HG02610 (cell line): ENCODE results near the gene SCGN.

ENCODE experiments used
- ATAC-seq: cut with Tn5 transposase; IDR thresholded peaks from one replicate; pipeline ENCODE4 v1.9.1; 2021; ENCODE audit warnings: mild to moderate bottlenecking, moderate library complexity; ENCODE audit not compliant: unreplicated experiment

The SCGN gene

DNA sequence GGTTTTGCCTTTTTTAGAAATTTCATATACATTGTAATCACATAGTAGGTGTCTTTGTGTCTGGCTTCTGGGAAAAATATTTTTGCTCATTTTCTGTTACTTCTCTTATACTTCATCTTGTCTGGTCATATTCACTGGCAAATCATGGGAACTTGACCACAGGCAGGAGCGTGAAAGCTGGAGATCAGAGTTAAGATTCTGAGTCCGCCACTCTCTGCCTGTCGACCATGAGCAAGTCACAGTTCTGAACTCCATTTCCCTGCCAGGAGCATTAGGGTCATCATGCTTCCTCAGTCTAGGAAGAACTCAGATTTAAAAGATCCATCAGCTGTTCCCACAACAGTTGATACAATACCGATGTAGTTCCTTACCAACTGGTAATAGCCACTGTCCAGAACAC lies 12.4 kb upstream of the SCGN start:
- no peak for ATAC-seq

DNA sequence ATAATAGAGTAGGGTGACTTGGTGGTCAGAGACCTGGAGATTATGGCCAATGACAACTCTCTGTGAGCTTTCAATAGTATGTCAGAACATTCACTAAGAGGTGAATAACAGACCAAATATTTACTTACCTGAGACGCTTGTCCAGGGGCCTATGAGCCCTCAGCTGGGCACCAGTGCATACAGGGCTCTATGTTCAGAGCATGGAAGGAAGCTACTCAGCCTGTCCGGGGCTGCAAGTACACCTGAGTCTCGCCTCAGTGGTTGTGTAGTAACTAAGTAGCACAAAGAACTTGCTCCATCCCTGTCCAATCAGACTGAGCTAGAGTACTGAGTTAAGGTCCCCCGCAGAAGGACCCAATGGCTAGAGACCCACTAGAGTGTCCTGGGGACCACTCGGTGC lies 11.6 kb upstream of the SCGN start:
- ATAC-seq = no peak

GRCh38 chr6:25640891-25641290 lies 11.1 kb upstream of the SCGN start:
- ATAC-seq = no peak

DNA sequence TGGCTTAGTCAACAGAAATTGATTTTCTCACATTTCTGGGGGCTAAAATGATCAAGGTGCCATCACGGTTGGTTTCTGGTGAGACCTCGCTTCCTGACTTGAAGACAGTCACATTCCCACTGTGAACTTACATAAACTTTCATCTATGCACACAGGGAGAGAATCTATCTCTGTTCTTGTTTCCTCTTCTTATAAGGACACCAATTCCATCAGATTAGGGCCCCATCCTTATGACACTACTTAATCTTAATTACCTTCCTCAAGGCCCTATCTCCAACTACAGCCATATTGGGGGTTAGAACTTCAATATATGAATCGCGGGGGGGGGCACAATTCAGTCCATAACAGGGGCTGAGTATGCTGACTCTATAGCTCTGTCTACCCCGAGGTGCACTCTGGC lies 10.6 kb upstream of the SCGN start:
- ATAC-seq = no peak

DNA sequence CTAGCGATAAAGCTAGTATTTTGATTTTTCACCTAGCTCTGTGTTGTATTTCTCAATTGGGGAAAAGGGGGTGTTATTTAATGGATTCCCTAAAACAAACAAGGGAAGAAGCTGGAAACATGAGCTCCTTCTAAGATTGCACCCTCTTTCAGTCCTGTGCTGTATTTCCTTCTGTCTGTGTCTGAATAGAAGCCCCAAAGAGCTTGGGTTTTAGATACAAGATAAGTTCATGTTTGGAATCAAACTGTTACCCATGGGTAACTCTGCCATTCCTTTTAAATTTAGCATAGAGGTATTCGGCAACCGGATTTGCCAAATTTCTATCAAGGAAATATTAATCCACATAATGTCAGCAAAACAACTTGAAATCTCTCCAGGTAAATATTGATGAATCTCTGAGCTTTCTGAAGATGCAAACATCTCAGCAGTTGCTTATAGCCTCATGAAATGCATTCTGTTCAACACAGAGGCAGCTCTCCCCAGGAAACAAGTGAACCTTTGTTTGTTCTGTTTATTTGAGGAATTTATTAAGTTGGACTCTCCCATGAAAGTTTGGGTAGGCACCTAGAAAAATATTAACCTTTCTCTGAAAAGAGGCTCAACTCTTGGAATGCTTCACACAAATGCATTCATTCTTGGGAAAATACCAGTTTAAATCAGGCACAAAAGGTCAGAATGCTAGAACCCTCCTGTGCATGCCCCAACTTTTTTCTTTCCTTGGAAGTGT lies 9.9 kb upstream of the SCGN start:
- ATAC-seq = no peak

DNA sequence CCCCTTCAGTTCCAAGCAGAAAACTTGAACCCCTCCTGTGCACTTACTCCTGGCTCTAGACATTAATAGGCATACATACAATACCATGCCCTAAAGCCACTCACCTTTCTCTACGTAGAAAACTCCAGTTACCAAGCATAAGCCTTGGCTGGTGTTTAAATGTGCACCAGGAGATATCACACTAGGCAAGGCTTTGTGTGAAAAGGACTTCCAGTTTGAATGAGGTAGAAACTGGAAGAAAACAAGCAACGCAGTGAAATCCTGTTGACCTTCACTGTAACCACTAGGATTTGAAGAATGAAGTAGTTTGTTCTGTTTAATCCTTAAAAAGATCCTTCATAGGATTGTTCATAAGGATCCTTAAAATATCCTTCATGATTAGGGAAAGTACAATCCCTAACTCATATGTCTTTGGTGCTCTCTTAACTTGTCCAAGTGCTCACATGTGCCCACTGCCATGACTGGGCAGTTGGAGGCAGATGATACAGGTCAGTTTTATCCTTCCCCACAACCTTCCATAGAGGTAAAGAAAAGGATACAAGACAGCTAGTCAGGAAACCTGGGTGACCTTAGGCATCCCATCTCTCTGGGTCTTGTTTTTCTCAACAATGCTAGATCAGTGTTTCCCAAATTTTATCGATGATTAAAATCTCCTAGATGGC lies 9.2 kb upstream of the SCGN start:
- no peak for ATAC-seq

DNA sequence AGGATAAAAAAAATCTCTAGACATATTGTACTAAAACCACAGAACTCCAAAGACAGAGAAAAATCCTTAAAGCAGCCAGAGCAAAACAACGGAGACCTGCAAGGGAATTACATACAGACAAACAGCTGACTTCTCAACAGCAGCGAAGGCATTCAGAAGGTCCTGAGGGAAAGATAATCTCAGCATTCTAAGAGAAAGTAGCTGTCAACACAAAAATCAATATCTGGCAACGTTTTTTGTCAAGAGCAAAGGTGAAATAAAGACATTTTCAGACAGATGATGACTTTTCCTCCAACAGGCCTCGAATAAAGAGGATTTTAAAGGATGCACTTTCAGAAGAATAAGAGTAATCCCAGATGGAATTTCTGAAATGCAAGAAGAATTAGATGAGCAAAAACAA lies 6.1 kb upstream of the SCGN start:
- no peak for ATAC-seq

- ATAC-seq = no peak
Observed at GRCh38 chr6:25649611-25650010, 2.4 kb upstream of the SCGN start.

GRCh38 chr6:25655723-25656122 lies 3.7 kb downstream of the SCGN start:
- no peak for ATAC-seq

DNA sequence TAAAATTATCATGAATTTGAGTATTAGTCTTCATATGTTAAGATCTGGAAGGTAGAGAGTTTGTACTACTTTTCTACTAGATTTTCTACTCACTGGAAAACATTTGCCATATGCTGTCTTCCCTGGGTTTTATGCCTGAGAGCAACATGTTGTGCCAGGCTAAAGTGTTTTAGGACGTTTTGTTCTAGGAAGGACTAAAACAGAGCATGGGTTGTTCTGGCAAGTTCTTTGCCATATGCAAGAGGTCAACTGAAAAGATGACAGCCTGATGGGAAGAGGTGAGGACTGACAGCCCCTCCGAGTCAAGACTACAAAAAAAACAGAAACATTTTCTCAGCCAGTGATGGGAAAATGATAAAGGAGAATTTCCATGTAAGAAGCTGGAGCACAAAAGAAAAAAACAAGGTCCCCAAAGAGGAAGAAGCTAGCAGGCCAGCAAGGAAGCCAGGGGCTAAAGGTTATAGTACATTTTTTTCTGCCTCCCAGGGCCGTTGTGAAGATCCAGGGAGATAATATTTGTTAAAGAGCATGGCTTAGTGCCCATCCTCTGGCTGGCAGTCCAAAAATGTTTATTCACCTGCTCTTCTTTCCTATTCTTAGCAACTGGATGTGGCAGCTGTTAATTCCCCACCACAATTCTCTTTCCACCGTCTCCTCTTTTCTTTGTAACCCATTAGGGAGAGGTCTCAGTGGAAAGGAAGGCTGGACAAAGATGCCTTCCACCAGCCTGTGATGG lies 7.8 kb downstream of the SCGN start:
- no peak for ATAC-seq

DNA sequence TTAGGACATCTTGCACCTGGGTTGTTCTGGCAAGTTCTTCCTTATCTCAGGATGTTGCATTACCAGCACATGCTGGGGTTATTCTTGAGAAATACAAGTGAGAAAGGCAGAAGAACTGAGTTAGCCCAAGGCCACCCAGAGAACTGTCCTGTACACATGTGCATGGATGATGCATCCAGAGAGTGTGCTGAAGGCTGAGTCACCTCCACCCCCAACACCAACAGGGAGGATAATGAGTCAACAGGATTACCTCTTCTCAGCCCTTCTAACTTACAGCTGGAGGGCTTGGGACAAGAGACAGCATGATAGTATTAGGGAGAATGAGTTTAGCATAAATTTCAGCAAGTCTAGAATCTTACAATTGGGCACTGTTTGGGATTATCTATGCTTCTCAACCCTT lies 8.5 kb downstream of the SCGN start:
- peak; percentile 53 for ATAC-seq

- ATAC-seq = no peak
Observed at GRCh38 chr6:25661129-25661779, 9.2 kb downstream of the SCGN start.

DNA sequence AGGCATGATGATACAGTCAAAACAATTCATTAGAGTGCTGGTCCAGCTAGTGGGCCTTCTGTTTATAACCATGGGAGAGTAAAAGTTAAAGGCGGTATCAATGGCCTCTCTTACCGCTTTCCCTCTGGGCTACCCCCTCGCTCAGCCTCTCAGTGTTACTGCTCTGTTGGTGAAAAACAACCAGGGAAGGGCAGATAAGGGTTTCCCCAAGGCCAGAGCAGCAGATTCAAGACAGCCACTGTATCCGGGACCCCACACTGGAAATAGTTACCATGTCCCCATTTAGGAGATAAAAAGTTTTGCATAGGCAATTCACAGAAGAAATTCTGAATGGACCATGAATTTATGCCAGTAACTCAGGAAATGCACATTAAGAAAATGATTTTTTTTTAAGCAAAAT lies 13.4 kb downstream of the SCGN start:
- ATAC-seq = no peak

DNA sequence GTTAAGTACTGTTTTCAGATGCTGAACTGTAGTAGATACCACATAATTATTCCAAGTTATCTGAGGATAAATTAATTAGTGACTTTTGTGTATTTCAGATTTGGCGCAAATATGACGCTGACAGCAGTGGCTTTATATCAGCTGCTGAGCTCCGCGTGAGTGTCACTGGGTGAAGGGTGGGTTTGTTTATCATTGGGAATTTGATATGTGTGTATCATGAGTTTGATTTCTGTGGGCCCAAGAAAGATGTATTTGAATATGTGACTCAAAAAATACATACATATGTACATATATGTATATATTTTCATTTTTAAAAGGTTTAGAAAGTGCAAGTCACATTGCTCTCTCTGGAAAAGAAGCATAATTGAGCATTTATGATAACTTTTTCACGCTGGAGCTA lies 17.4 kb downstream of the SCGN start:
- ATAC-seq = no peak

DNA sequence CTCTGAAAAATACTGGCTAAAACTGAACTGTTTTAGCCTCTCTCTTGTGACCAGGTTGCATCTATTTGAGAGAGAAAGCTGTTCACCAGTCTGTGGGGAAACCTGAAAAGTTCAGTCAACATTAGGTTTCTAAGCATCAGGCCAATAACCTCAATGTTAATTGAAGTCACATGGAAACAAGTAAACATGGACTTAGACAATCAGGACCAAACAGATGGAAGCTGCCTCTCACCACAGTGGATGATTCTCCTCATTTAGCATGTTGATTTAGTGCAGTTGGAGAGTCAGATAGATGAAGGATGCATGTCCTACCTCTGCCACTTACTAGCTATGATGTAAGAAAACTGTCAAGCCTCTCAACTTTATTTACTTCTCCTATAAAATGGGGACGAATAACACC lies 18.2 kb downstream of the SCGN start:
- ATAC-seq = no peak

- ATAC-seq = no peak
Observed at GRCh38 chr6:25670793-25671513, 18.9 kb downstream of the SCGN start.

DNA sequence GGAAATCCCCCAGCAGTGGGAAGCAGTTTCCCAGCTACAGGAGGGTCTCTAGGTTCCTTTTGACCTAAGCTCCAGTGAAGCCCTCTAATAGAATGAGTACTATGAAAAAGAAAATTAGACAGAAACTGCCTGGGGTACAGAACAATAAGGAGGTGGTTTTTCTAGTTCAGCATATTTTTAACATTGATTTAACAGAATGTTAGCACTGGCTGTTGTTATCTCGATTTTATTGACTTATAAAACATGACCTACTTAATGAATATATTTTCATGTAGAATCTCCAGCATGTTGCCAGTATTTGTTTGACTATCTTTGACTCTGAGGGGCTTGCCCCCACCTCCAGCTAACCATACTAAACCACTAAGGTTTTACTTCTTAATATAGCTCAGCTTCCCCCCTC lies 19.6 kb downstream of the SCGN start:
- no peak for ATAC-seq

DNA sequence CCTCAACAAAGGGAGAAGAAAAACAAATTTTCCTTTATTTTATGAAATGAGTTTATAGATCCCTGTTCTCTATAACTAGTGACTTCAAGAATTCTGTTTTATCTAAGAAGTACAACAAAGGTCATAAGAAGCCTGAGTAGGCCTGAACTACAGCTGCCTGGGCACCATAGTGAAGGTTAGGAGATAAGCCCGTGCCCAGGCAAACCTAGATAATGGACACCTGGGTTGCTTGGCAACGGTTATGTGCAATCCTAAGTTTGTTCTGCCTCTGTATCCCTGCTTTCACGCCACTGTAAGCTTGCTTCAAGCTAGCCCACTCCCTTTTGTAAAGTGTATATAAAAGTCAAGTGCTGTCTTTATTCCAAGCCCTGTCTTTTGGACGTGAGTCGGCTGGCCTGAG lies 23.2 kb downstream of the SCGN start:
- ATAC-seq = no peak

DNA sequence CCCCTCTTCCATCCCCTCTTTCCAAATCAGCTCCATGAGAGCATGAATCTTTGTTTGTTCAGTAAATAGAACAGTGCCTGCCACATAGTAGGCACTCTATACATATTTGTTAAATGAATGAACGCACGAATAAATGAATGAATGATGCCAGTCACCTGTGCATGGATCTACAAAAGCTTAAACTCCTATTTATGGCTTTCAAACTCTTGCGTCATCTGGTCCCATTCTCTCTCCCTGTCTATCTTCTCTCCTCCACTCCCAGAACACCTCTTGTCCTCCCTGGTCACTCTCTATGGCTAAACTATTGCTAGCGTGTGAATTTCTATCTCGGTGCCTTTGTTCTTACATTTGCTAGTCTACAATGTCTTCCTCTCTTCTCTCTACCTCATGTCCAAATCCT lies 24.8 kb downstream of the SCGN start:
- ATAC-seq = no peak

GRCh38 chr6:25681848-25682247 lies 29.8 kb downstream of the SCGN start:
- no peak for ATAC-seq

DNA sequence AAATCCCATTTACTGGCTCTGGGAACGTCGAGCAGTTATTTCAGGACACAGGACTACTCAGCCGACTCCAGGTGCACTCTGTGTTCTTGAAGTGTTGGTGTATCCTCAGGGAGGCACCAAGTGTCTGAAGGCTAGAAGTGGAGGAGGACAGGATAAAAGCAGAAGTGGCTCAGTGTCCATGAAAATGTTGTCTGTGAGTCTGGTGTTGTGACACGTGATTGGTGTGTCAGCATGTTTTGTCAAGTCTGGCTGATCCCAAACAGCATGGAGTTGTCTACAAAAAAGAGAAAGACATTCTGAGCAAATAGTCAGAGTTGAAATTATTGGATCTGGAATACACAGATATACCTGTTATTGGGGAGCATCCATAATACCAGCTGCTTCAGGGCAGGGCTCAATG lies 30.3 kb downstream of the SCGN start:
- no peak for ATAC-seq
